Right lobe of liver (tissue), 6 donors: ENCODE measurements around the gene PPME1. TPM values are rescaled to one million over a fixed set of nuclear protein-coding genes. Genes with fewer than 3 reads are reported as not detected.

Source experiments
- ATAC-seq, 4 donors: fragments of 200-7000 bp; cut with Tn5 transposase; one replicate each; pipeline ENCODE4 v1.9.1; 2020; ENCODE audit warnings: mild to moderate bottlenecking in 4 of 4, moderate library complexity in 4 of 4
- DNase-seq, 3 donors: peaks; one replicate each; pipeline ENCODE4 v3.0.0-alpha.2; 2020
- H3K27ac ChIP-seq, 3 donors: fragments of 200-600 bp; one replicate each; pipeline ENCODE4 v1.8.0; 2022
- H3K27me3 ChIP-seq, 2 donors: fragments of 200-600 bp; one replicate each; pipeline ENCODE4 v1.8.0; 2022
- H3K36me3 ChIP-seq, 4 donors: fragments of 200-600 bp; sonication (generic) in 1 of 4; one replicate each; pipeline versions ENCODE4 v1.5.1 to v1.8.0; 2017 to 2022; ENCODE audit warnings: control low read depth in 1 of 4
- H3K4me1 ChIP-seq, 4 donors: fragments of 200-600 bp; sonication (generic) in 1 of 4; one replicate each; pipeline versions ENCODE4 v1.5.1 to v1.8.0; 2017 to 2022; ENCODE audit warnings: control low read depth in 1 of 4
- H3K4me3 ChIP-seq, 3 donors: fragments of 200-600 bp; one replicate each; pipeline ENCODE4 v1.8.0; 2022
- H3K9me3 ChIP-seq, 4 donors: fragments of 200-600 bp; sonication (generic) in 1 of 4; one replicate each; pipeline versions ENCODE4 v1.5.1 to v1.8.0; 2017 to 2022; ENCODE audit warnings: control low read depth in 1 of 4
- POLR2A ChIP-seq: fragments of 450-650 bp; IDR thresholded peaks from one replicate; pipeline ENCODE4 v1.6.1; 2017; ENCODE audit warnings: antibody characterized with exemption, mild to moderate bottlenecking
- WGBS: methylation state at CpG from one replicate; pipeline ENCODE4 v1.1.6; 2018; ENCODE audit warnings: low coverage, low lambda C conversion rate; ENCODE audit not compliant: insufficient coverage; ENCODE audit errors: missing lambda C conversion rate; 5-methylcytosine and 5-hydroxymethylcytosine counted together
- intact Hi-C, 2 donors: fragments of 100-400 bp; cut with DNase I; formaldehyde crosslinking; loops; one replicate each; pipeline versions ENCODE4 v1.11.2 to v1.14.1; 2022
- total RNA-seq, 6 experiments: library from RNA; depleted of rRNA in 2 of 6; stranded (reverse); fragments of >200 nt in 2 of 6; fragmentation: NEBNext Ultra II Directional in 3 of 6; extraction: Animal tissue kit (Norgen Biotek cat#: 25700) in 3 of 6; gene quantifications; one replicate each; pipeline versions ENCODE4 v1.1.0 to v1.2.4, GENCODE V29; 2016 to 2023
- TF ChIP-seq, protein P1 (sequence below), 4 donors: fragments of 200-600 bp in 3 of 4; fragments of 450-650 bp in 1 of 4; IDR thresholded peaks; one replicate each; pipeline versions ENCODE4 v1.5.1 to v1.8.0; 2016 to 2022; ENCODE audit warnings: antibody characterized with exemption in 4 of 4, mild to moderate bottlenecking in 2 of 4
- donor health status: DM: no; HTN: yes; CAD: no.
- donor health status: DM: no; HTN: no; CAD: no.
- donor health status: DM: no; HTN: no; CAD: no.
- donor health status: DM: no; HTN: yes; CAD: no.
- donor health status: DM: no; HTN: yes; CAD: no.

PPME1 gene
- total RNA-seq, 6 experiments from 2014 or later, result 8.9 to 18.9 (median 13.0) TPM

DNA sequence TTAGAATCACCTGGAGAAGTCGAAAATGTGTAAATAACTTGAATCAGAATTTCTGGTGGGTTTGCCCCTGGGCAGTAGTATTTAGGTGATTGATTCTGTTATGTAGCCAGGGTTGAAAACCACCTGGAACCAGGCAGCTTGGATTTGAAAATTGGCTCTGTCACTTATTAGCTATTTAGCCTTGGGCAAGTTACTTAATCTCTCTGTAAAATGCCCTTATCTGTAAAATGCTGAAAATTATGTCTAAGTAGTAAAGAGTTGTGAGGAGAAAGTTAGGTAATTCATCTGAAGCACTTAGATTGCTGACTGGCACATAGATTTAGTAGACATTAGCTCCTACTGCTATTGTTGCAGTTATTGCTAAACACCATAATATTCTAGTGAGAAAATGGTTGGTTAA, 49.3 kb downstream of the PPME1 start:
- no peaks in the 10 kb centered on the region for H3K36me3 ChIP-seq
- no peaks in the 10 kb centered on the region for H3K27me3 ChIP-seq
- no peaks in the 10 kb centered on the region for H3K9me3 ChIP-seq
- no peak for DNase-seq
- ATAC-seq, result no peak
- H3K4me1 ChIP-seq, result no peaks in the 10 kb centered on the region
- H3K27ac ChIP-seq, result no peak overlapping the region
- intact Hi-C loops, result no loop called here
- no peak overlapping the region for H3K4me3 ChIP-seq
- WGBS, result 90% methylated on average over 1 of the region's 1 CpG
- TF ChIP-seq POLR2A, result no peak

DNA sequence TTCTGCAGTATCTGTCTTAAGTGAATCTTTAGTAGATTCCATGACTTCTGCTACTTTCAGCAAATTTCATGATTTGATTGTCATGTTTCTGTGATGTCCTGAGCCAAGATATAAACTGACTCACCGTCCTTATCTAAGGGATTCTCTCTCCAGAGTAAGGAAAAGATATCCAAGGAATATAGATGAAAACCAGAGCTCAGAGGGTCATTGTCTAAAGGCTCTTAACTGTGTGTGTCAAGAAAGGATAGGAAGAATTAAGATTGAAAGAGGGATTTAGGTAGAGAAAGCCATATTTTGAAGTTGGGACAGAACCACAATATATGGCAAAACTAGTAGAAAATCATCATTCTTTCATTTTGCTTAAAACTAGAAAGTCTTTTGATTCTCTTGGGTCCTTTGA, 50.7 kb downstream of the PPME1 start:
- ATAC-seq (no peak), DNase-seq (no peak)
- intact Hi-C loops, result no loop called here
- H3K4me1 ChIP-seq, result no peaks in the 10 kb centered on the region
- no peak for TF ChIP-seq POLR2A
- TF ChIP-seq, protein P1, sequence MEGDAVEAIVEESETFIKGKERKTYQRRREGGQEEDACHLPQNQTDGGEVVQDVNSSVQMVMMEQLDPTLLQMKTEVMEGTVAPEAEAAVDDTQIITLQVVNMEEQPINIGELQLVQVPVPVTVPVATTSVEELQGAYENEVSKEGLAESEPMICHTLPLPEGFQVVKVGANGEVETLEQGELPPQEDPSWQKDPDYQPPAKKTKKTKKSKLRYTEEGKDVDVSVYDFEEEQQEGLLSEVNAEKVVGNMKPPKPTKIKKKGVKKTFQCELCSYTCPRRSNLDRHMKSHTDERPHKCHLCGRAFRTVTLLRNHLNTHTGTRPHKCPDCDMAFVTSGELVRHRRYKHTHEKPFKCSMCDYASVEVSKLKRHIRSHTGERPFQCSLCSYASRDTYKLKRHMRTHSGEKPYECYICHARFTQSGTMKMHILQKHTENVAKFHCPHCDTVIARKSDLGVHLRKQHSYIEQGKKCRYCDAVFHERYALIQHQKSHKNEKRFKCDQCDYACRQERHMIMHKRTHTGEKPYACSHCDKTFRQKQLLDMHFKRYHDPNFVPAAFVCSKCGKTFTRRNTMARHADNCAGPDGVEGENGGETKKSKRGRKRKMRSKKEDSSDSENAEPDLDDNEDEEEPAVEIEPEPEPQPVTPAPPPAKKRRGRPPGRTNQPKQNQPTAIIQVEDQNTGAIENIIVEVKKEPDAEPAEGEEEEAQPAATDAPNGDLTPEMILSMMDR (IDR thresholded peaks at IDR 0.05), result no peak
- no peak overlapping the region for H3K4me3 ChIP-seq
- no peaks in the 10 kb centered on the region for H3K9me3 ChIP-seq
- 82% methylated on average over 1 of the region's 1 CpG for WGBS
- H3K27ac ChIP-seq, result no peak overlapping the region
- H3K36me3 ChIP-seq, result no peaks in the 10 kb centered on the region
- H3K27me3 ChIP-seq, result no peaks in the 10 kb centered on the region

DNA sequence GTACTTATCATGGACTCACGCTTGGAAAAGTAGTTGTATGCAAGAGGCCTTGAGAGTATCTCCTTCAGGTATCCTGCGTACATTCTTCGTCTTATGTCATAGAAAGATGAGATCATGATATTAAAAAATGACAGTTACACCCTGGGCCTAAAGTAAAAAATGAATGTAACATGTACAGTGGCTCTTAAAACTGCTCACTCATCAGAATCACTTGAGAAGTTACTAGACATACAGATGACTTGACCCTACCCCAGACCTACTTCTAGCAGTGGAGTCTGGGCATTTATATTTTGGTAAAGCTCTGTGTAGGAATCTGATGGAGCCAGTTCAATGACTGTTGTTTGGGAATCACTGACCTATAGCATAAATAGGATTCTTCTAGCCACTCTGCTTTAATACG, 54.5 kb downstream of the PPME1 start:
- TF ChIP-seq, protein P1 (IDR thresholded peaks at IDR 0.05), result no peak
- TF ChIP-seq POLR2A, result no peak
- no peaks in the 10 kb centered on the region for H3K27me3 ChIP-seq
- H3K4me3 ChIP-seq, result no peak overlapping the region
- H3K36me3 ChIP-seq, result peaks cover 0 to 6% (median 2%) of the 10 kb centered on the region in 4 donors
- ATAC-seq, result no peak
- H3K9me3 ChIP-seq, result no peaks in the 10 kb centered on the region
- WGBS, result 97% methylated on average over 4 of the region's 4 CpGs
- intact Hi-C loops, result no loop called here
- H3K4me1 ChIP-seq, result no peaks in the 10 kb centered on the region
- H3K27ac ChIP-seq, result no peak overlapping the region
- no peak for DNase-seq

DNA sequence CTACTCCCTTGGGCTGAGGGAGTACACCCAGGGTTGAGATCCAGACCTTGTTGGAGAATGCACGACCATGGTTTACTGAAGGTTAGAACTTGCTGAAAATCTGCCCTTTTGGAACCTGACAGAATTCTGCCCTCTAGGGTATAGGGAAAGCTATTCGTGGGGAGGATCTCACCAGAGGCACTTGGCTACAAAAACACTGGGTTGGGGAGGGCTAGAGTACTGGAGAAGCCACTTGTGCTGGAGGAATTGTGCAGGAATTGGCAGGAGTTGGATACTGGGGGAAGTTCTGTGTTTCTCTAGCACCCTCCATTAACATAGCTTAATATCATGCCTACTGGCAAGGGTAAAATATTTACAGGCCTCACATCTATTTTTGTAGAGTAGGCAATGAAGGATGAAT, 55.8 kb downstream of the PPME1 start:
- TF ChIP-seq, protein P1 (IDR thresholded peaks at IDR 0.05), result no peak
- no peak for TF ChIP-seq POLR2A
- Histone ChIP-seq H3K4me1 (no peaks in the 10 kb centered on the region), H3K36me3 (peaks cover 0 to 13% (median 2%) of the 10 kb centered on the region in 4 donors), H3K27me3 (no peaks in the 10 kb centered on the region), H3K4me3 (no peak overlapping the region), H3K9me3 (no peaks in the 10 kb centered on the region), H3K27ac (no peak overlapping the region)
- ATAC-seq (peak in 1 of 4 donors; percentile 36), DNase-seq (no peak)
- WGBS, result 61% methylated on average over 2 of the region's 2 CpGs
- intact Hi-C loops, result no loop called here

DNA sequence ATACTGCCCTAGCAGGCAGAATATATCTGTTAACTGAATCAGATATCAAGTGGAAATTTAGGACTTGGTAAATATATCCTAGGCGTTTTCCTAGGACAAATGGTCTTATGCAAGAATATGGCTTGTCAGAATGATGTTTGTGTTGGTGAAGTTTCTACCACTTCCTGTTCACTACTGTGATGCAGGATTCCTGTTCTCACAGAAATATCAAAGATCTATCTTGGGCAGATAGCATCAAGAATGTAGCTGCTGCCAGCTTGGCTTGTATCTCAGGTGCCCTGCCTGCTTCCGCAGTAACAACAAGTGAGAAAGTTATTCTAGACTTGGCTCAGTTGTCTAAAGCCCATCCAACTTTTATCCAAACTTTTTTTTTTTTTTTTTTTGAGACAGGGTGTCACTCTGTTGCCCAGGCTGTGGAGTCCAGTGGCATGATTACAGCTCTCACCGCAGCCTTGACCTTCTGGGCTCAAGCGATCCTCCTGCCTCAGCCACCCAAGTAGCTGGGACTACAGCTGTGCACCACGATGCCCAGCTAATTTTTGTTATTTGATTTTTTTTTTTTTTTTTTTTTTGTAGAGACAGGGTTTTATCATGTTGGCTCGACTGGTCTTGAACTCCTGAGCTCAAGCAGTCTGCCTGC, 61.3 kb downstream of the PPME1 start:
- TF ChIP-seq POLR2A, result no peak
- TF ChIP-seq, protein P1 (IDR thresholded peaks at IDR 0.05), result no peak
- Histone ChIP-seq H3K9me3 (no peaks in the 10 kb centered on the region), H3K27me3 (no peaks in the 10 kb centered on the region), H3K4me1 (no peaks in the 10 kb centered on the region), H3K36me3 (peaks cover 0 to 27% (median 12%) of the 10 kb centered on the region in 4 donors), H3K27ac (no peak overlapping the region), H3K4me3 (no peak overlapping the region)
- WGBS, result 83% methylated on average over 3 of the region's 6 CpGs
- intact Hi-C loops, result no loop called here
- ATAC-seq (no peak), DNase-seq (no peak)
